ENCODE measurements around the gene C6orf132.
"Not testable (repeated sequence)": the region's sequence is repeated elsewhere in the genome, so short reads cannot be mapped to it uniquely, and the experiment has no call there.

C6orf132 gene

DNA sequence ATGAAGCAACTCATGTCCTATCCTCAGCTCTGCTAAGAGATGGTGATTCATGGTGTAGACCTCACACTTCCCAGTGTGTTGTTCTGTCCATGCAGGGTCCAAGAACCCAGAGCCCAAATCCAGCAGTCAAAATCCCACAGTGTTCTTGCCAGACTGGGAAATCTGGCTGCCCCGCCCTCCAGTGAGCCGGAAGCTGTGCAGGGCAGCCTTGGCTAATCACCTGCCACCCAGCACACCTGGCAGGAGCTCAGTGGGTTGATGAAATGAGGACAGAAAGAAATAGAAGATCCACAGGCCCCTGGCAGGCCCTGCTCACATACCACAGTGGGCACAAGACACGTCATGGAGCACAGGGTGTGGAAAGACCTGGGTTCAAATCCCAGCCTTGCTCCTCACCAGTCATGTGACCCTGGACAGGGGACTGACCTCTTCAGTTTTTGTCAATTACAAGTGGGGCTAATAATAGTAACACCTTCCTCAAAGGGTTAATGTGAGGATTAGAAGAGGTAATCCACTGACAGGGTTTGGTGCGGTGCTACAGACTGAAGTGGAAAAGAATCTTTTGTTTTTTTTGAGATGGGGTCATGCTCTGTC is 17.1 kb upstream of the C6orf132 start:
- DNase-seq (ENCODE audit: low read depth in 2 of 2): no peak

DNA sequence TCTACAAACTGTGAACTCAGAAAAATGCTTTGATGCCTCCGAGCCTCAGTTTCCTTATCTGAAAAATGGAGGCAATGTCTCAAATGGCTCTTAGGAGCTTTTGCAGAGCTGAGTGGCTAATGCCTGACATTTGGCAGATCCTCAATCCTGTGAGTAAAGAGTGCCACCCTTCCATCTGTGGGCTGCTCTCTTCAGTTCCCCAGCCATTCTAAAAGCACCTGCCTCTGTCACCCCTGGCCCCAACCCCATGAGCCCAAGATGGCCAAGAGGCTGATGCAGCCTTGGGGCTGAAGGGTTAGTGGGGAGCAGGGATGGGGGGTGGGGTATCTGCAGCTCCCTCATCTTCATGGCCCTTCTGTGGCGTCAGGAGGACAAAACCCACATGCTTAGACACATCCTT is 16.2 kb upstream of the C6orf132 start:
- DNase-seq (ENCODE audit: low read depth in 2 of 2): no peak

DNA sequence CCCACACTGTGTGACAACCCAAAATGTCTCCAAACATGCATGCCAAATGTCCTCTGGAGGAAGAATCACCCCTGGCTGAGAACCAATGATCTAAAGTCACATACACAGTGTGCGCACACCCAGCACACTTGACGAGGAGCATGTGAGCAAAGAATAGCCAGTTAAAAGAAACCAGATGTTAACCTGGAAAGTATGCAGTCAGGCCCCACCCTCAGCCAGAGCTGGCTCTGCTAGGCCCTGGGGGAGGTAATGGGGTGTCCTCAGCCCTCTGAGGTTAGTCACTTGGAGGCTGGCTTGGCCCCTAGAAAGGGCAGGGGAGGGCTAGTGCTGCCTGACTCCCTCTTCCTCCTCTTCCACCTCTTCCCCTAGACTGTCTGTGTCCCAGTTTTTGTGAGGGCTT is 15.6 kb upstream of the C6orf132 start:
- no peak for DNase-seq (ENCODE audit: low read depth in 2 of 2)

DNA sequence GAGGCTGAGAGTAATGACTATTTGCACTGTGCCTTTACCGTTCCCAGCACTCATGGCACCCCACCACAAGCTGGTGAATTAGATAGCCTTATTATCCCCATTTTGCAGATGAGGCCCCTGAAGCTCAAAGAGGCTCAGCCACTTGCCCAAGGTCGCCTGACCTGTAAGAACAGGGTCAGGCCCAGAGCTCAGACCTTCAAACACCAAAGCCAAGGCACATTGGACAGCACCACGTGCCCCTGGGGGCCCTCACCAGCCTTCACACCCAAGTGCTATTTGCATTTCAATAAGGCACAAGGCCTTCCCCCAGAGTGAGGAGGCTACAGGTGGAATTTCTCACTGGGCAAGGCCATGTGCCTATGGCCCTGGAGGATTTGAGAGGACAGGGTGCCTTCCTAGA is 14.2 kb upstream of the C6orf132 start:
- DNase-seq (ENCODE audit: low read depth in 2 of 2): no peak

DNA sequence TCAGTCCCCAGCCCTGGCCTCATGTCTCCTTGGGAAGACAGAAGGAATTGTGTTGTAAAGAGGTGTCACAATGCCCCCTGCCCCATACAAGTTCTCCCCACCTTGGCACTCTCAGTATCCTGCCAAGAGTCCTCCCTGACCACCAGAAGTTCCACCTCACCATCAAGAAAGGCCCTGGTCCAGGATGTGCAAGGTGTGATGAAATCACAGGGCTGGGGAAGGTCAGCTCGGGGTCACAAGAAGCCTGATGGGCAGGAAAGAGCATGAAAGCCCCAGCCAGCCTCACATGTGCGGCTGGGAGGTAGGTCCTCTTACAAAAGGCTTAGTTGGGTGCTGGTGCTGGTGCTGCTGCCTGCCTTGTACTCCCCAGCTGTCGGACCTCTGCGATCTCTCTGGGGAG is 12.9 kb upstream of the C6orf132 start:
- DNase-seq (ENCODE audit: low read depth in 2 of 2): no peak

DNA sequence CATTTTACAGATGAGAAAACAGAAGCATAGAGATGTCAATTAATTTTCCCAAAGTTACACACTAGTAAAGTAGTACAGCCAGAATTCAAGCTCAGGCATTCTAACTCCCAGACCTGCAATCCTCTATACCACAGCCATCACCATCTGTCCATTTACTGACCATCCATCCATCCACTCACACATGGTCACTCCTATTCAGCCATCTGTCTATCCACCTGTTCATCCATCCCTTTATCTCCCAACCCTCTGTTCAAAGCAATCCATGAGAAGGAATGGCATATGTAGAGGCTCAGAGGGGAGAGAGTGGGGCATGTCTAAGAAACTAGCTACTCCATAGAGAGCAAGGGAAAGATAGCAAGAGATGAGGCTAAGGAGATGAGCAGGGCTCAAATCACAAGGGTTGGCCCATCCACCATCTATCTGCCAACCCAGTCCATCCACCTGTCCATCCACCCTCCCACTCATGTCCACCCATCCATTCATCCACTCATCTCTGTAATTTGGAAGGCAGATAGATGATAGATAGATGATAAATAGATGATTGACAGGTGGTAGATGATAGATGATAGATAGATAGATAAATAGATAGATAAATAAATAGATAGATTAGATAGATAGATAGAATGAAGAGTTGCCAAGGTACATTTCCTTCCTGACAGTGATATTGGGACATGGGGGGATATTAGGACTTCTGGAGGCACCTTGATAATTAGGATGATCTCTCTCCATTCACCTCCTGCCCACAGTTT is 12.2 kb upstream of the C6orf132 start:
- DNase-seq (ENCODE audit: low read depth in 2 of 2): no peak

DNA sequence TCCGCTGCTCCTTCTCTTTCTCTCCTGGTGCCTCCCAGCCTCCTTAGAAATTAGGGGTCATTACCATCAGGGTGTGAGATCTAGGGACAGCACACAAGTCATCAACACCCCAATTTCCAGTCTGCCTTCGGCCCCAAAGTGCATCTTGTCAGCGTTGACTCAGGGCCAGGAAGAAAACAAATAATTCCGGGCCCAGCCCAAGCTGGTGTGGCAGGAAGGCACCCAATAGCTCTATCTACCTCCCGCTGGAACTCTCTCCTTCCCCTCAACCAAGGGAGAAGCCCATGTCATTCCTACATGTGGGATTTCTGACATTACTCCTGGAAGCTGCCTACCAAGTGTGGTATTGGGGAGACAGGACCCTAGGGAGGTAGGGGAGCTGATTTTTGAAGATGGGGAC is 11.5 kb upstream of the C6orf132 start:
- no peak for DNase-seq (ENCODE audit: low read depth in 2 of 2)

DNA sequence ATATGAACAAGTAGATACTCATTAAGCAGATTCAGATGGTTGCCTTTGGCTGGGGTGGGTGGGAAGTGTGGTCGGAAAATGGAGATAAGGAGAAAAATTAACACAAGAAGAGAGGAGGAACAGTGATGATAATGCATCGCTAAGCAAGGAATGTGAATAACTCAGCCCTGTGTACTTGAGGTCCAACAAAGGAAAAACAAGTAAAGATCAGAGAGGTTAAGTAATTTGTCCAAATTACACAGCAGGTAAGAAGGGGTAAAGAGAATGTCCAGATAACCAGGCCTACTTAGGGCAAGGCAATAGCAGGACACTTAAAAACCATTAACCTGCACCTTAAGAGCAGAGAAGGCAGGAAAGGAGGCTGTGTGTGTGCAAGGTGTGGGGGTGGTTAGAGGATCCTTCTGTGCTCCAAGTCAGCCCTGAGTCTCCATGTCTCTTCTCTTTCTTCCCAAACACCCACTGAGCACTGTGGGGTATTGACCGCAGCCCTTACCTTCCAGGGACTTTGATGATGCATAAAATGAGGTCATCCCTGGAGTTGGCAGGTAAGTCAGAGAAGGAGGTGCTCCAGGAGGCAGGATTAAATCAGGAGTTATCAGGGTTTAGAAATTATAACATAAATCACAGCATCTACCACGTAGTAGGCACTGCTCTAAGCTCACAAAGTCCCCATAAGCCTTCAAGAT is 10.3 kb upstream of the C6orf132 start:
- not testable (repeated sequence) for DNase-seq (ENCODE audit: low read depth in 2 of 2)

DNA sequence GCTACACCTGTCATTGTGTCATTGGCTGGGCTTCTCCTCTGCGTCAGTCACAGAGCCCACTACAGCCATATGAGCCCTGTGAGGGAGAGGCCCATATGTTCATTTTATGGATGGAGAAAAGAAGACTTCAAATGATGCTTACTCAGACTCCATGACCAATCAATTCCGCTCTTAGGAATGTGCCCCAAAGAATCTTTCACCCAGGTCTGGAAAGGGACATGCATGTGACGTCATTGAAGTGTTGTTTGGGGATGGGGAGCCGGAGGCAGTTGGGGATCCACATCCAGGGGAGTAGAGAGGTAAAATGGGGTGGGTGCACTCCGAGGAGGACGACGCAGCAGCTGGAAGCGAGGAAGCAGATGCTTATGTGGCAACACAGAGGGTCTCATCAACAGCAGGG is 9.6 kb upstream of the C6orf132 start:
- DNase-seq (ENCODE audit: low read depth in 2 of 2): no peak

DNA sequence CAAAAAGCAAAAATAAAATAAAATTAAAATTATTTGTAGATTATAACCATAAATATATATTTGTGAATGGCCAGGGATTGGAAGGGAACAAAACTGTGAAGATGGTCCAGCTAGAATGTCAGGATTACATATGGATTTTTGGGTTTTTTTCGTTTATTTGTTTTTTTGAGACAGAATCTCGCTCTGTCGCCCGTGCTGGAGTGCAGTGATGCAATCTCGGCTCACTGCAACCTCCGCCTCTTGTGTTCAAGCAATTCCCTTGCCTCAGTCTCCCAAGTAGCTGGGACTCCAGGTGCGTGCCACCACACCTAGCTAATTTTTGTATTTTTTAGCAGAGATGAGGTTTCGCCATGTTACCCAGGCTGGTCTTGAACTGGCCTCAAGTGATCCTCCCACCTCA is 7.8 kb upstream of the C6orf132 start:
- DNase-seq (ENCODE audit: low read depth in 2 of 2): no peak

DNA sequence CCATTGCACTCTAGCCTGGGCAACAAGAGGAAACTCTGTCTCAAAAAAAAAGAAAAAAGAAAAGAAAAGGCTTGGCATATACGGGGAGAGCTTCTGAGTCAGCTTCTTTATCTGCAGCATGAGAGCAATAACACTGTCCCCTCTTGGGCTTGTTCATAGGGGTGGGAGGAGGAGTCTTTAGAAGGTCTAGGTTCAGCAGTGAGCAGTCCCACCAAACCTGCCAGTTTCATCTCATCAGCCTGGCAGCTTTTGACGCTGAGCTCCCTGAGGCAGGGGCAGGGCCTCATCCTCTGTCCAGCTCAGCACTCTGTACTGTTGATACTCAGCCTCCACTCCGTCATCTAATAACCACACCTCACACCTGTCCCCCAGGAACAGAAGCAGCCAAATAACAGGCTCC is 5.6 kb upstream of the C6orf132 start:
- DNase-seq (ENCODE audit: low read depth in 2 of 2): no peak

DNA sequence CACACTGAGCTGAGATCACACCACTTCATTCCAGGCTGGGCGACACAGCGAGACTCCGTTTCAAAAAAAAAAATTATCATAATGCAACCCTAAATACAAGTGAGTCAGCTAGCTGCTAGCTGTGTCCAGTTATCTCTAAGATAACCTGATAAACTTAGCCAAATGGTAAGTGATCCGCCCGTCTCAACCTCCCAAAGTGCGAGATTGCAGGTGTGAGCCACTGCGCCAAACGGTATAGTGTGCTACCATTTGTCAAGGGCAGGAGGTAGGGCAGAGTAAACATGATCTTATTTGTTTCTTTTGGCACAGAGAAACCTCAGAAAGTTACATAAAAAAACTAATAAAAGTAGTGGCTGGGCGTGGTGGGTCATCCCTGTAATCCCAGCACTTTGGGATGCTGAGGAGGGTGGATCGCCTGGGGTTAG is 4.7 kb upstream of the C6orf132 start:
- no peak for DNase-seq (ENCODE audit: low read depth in 2 of 2)

DNA sequence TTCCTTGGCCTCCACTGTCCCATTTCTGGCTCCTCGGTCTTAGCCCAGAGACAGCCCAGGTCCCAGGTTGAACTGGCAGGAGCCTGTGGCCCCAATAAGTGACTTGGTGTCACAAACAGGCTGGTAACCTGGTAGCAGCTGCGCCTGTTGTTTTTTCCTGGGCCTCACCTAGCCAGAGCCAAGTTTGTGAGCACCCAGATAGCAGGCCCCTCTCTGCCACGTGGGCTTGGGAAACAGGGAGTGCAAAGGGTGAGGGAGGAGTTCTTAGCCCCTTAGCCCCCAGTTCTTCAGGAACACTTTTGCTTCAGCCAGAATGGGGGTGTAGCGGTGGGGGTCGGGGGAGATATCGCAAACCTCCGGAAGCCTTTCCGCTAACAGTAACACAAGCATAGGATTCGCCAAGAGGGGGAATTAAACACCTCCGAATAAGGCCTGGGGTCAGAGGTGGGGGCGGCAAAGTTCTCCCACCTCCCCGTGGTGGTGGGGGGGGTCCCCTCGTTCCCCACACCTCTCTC is 760 bp downstream of the C6orf132 start:
- no peak for DNase-seq (ENCODE audit: low read depth in 2 of 2)

DNA sequence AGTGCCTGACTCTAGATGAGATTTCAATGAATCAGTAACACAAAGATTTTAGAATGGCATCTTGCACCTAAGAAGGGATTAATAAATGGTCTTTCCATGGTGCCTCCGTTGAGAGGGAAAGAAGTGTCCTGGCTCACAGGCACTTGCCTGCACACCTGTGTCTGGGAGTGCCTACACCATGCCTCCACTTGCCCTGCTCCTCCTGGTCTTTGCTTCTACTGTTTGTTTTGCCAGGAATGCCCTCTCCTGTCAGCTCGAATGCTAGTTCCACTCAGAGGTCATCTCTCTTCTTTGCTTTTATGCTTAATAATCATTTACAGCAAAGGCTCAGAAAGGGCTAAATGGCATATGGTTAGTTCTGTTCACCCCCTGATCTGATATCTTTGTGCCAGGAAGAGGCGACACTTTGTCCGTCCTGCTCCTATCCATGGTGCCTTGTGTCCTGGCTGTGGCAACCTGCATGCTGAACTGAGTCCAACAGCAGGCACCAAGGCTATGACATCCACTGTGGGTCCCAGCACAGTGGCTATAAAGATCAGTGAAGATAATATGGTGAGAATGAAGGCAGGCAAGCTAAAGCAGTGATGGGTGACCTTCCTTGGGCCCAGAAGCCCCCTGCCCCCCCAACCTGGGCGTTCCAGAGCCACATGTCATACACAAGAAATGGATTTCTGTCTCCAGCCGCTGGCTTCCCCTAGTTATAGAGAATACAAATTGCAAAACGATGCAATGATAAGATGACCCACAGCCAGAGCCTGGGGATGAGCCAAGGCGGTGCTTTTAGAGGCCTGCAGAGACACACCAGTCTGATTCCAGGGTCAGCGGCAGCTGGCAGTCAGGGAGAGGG is 1.4 kb downstream of the C6orf132 start:
- DNase-seq (ENCODE audit: low read depth in 2 of 2): no peak

DNA sequence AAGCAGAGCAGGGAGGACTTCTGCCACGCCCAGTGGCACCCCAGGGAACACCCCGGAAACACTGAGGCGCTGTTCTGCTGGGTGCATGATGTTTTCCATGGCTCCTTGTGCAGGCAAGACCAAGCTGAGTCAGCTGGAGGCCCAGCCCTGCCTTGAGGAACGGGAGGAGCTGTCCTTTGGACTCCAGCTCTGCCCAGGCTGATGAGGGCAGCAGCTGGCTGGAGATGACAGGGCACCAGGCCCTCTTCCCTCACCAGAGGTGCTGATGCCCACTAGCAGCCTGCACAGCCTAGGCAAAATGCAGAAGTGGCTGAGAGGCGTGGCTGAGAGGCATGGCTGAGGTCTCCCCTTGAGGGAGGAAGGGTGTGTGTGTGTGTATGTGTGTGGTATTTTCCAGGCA is 2.4 kb downstream of the C6orf132 start:
- no peak for DNase-seq (ENCODE audit: low read depth in 2 of 2)

DNA sequence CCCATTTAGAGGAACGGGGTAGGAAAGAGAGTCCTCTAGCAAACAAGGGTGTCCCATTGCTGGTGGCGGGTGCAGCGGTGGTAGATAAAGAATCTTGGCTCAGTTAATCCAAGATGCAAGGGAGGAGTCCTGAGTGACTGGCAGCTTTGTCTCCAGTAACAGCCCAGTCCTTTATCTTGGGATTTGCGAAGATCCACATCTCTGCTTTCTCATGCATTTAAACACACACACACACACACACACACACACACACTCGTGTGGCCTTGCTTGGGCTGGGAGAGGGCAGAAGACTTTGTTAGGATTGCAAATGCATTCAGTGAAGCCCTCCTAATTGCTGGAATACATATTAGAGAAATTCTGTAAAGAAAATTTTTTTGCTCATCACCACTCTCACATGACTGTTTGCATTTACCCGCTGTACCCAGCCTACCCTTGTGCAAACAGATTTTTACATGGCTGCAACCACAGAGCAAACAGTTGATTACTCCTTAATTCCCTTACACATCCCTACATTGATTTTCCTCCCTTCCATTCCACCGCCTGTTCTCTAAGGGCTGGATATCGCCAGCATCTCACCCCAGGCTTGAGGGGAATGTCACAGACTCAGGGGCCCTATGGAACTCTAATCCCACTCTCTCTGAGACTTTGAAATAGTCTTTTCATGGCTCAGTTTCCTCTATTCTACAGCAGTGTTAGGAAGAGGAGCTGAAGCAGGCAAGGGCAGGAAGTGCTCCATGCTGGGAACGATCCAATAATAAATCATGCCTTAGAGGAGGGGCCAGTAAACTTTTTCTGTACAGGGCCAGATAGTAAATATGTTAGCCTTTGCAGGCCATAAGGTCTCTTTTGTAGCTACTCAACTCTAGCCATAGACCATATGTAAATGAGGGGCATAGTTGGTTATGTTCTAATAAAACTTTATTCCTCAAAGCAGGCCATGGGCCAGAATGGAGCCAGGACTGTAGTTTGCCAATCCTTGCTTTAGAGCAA is 3.5 kb downstream of the C6orf132 start:
- no peak for DNase-seq (ENCODE audit: low read depth in 2 of 2)

DNA sequence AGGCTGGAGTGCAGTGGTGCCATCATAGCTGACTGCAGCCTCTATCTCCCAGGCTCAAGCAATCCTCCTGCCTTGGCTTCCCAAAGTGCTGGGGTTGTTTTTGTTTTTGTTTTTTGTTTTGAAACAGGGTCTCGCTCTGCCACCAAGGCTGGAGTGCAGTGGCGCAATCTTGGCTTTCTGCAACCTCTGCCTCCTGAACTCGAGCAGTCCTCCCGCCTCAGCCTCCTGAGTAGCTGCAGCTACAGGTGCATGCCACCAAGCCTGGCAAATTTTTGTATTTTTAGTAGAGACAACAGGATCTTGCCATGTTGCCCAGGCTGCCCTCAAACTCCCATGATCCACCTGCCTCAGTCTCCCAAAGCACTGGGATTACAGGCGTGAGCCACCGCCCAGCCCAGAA is 4.2 kb downstream of the C6orf132 start:
- no peak for DNase-seq (ENCODE audit: low read depth in 2 of 2)

DNA sequence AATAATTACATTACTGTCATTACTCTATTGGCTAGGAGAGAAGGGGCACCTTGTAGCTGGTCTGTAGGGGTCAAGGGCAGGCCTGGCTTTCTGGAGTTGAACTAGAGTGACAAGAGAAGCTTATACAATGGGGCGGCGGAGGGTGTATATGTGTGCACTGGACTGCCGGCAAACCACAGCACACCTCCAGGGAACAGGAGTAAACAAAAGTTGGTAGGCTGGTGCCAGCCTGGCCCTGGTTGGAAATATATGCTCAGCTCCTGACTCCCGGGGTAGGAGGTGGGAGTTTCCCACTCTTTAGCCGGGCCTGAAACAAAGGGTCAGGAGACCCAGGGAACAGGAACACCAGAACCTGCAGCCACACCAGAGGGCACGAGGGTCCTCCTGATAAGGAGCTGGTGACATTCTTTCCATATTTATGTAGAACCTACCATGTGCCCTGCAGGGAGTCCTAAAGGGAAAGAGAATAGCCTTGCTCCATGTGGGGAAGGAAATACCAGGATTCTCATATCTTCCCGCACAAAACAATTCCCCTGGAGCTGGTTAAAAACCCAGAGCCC is 5.1 kb downstream of the C6orf132 start:
- no peak for DNase-seq (ENCODE audit: low read depth in 2 of 2)

DNA sequence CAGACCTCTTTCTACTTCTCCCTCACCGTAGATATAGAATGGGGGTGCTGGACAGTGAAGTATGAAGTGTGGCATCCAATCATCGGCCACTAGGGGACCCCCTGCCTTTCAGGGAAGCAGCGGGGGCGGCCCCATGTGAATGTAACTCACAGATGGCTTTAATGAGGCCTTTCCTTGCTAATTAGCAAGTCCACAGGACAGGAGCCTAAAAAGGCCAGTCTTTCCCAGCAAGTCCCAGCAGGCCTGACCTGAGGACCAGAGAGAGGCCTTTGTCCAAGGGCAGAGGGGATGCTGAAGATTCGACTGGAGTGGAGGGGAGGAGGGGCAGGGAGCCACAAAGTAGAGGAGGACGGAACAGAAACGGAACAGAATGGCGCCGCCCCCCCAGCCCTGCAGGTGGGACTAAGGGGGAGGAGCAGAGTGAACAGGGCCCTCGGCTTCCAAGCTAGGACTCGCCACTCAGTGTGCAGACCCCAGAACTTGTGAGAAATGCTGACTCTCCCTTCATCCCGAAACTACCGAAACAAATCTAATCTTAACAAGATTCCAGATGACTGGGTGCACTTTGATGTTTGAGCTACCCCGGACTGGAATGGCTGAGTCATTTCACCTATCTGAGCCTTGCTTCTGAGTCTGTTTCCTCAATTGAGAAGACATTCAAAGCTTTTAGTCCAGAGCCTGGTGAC is 5.8 kb downstream of the C6orf132 start:
- no peak for DNase-seq (ENCODE audit: low read depth in 2 of 2)

DNA sequence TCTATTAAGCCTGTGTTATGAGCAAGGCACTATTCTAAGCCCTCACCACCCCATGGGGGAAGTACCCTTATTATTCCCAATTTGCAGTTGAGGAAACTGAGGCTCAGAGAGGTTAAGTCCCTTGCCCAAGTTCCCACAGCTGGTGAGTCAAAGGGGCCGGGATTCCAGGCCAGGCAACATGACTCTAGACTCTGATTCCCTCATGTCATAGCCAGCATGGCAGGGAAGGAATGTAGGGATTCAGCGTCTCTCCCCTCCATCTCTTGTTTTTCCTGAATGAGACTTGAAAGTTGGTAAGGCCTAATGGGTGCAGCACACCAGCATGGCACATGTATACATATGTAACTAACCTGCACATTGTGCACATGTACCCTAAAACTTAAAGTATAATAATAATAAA is 6.7 kb downstream of the C6orf132 start:
- no peak for DNase-seq (ENCODE audit: low read depth in 2 of 2)
